Cardiac fibroblast (primary cell): ENCODE results near the gene CPLANE1.
"Not testable (repeated sequence)": the region's sequence is repeated elsewhere in the genome, so short reads cannot be mapped to it uniquely, and the experiment has no call there.

ENCODE experiments used
- DNase-seq, 2 donors: peaks; one replicate each; pipeline versions ENCODE4 v3.0.0 to v3.0.0-alpha.2; 2010; ENCODE audit warnings: low read depth in 2 of 2
- H3K4me3 ChIP-seq, 2 donors: replicated peaks in 1 of 2; 1 replicate in 1 of 2; 2 replicates in 1 of 2; pipeline ENCODE4 v1.5.1; 2011; ENCODE audit warnings: low read depth in 2 of 2, low read length in 2 of 2, mild to moderate bottlenecking in 2 of 2, moderate library complexity in 1 of 2
- CTCF ChIP-seq: IDR thresholded peaks from one replicate; pipeline ENCODE4 v1.5.1; 2011; ENCODE audit warnings: low read depth, mild to moderate bottlenecking, low read length, inconsistent platforms

The CPLANE1 gene

GRCh38 chr5:37248970-37249814, at the start of gene CPLANE1:
TSS of gene CPLANE1 (minus strand) at chr5:37249376. CDS start at chr5:37247698, 1,678 bp downstream.
- peak; percentile 75 to 91 for DNase-seq
- peak within 1 kb of the TSS; percentile 82 to 90 for H3K4me3 ChIP-seq
- TF ChIP-seq CTCF, result no peak

GRCh38 chr5:37296313-37296712, 47.1 kb upstream of the CPLANE1 start:
- not testable (repeated sequence) for H3K4me3 ChIP-seq, DNase-seq

GRCh38 chr5:37283214-37283820, 34.1 kb upstream of the CPLANE1 start:
- H3K4me3 ChIP-seq, result no peak overlapping the region
- no peak for TF ChIP-seq CTCF
- DNase-seq, result no peak

- DNase-seq, result no peak
- H3K4me3 ChIP-seq, result no peak overlapping the region
- TF ChIP-seq CTCF, result no peak
Observed at GRCh38 chr5:37275511-37275910, 26.3 kb upstream of the CPLANE1 start.

- DNase-seq, result peak; percentile 59 to 71
- H3K4me3 ChIP-seq, result no peak overlapping the region
- no peak for TF ChIP-seq CTCF
Observed at GRCh38 chr5:37272511-37272910, 23.3 kb upstream of the CPLANE1 start.

GRCh38 chr5:37268100-37268499, 18.9 kb upstream of the CPLANE1 start:
- H3K4me3 ChIP-seq, DNase-seq: not testable (repeated sequence)

GRCh38 chr5:37255774-37256358, 6.7 kb upstream of the CPLANE1 start:
- no peak for TF ChIP-seq CTCF
- no peak overlapping the region for H3K4me3 ChIP-seq
- DNase-seq, result no peak
